Uterus (tissue), 2 donors: Measurements from ENCODE around the gene RPL29.

Source experiments
- POLR2A ChIP-seq, 2 donors: fragments of 450-650 bp; IDR thresholded peaks; one replicate each; pipeline ENCODE4 v1.6.1; 2016; ENCODE audit warnings: antibody characterized with exemption in 2 of 2, mild to moderate bottlenecking in 1 of 2, moderate library complexity in 1 of 2
- TF ChIP-seq, protein P1 (sequence below), 4 experiments: fragments of 200-600 bp in 2 of 4; fragments of 450-650 bp in 2 of 4; sonication (generic) in 2 of 4; IDR thresholded peaks; one replicate each; pipeline ENCODE4 v1.5.1; 2016 to 2019; ENCODE audit warnings: antibody characterized with exemption in 4 of 4, mild to moderate bottlenecking in 2 of 4, moderate library complexity in 1 of 4

DNA sequence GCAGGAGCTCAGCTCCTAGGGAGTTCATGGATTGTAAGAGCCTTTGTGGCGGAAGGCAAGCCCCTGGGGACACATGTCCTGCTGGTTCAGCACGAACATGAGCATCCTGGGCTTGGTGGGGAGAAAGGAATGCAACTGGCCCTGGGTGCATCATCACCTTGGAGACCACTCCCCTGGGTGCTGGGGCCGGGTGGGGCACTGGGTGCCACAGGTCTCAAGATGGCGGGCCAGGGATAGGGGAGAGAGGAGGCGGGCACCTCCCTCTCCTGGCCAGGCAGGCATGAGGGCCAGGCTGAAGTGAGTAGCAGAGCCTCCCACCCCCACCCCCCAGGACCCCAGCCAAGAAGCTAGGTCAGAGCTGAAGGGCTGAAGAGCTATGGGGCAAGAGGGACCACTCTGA, 29.2 kb downstream of the RPL29 start:
- TF ChIP-seq, protein P1, sequence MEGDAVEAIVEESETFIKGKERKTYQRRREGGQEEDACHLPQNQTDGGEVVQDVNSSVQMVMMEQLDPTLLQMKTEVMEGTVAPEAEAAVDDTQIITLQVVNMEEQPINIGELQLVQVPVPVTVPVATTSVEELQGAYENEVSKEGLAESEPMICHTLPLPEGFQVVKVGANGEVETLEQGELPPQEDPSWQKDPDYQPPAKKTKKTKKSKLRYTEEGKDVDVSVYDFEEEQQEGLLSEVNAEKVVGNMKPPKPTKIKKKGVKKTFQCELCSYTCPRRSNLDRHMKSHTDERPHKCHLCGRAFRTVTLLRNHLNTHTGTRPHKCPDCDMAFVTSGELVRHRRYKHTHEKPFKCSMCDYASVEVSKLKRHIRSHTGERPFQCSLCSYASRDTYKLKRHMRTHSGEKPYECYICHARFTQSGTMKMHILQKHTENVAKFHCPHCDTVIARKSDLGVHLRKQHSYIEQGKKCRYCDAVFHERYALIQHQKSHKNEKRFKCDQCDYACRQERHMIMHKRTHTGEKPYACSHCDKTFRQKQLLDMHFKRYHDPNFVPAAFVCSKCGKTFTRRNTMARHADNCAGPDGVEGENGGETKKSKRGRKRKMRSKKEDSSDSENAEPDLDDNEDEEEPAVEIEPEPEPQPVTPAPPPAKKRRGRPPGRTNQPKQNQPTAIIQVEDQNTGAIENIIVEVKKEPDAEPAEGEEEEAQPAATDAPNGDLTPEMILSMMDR (IDR thresholded peaks at IDR 0.05), result no peak
- no peak for TF ChIP-seq POLR2A (IDR thresholded peaks at IDR 0.05)
